Frontal cortex (tissue), 1 donor: ENCODE data around the gene GSPT2. TPM values are rescaled to one million over a fixed set of nuclear protein-coding genes. Genes with fewer than 3 reads are reported as not detected.

Experiments
- total RNA-seq: library from RNA; depleted of rRNA; stranded (reverse); fragments of >200 nt; gene quantifications from one replicate; pipeline ENCODE4 v1.2.3, GENCODE V29; 2014

The GSPT2 gene
- total RNA-seq, 1 donor from 2014 or later, result 22.8 TPM

Other genes starting within 250 kb of the GSPT2 start
- gene NUDT11, start 246.8 kb upstream of the GSPT2 start, total RNA-seq, result 115 TPM
- 2.4 TPM for gene CENPVL3, start 124.5 kb upstream of the GSPT2 start, total RNA-seq
- 3.3 TPM for gene CENPVL2, start 60.6 kb upstream of the GSPT2 start, total RNA-seq
- 3.3 TPM for gene CENPVL1, start 32.9 kb upstream of the GSPT2 start, total RNA-seq
- 107 TPM for gene MAGED1, start 150.2 kb downstream of the GSPT2 start, total RNA-seq